T-helper 2 cell (primary cell): ENCODE data around the gene MVP.
A peak's percentile ranks its signal among the peaks of the same experiment; 100 is the strongest.
"Not testable (repeated sequence)": the region's sequence is repeated elsewhere in the genome, so short reads cannot be mapped to it uniquely, and the experiment has no call there.

Experiments
- DNase-seq, 5 experiments: peaks; one replicate each; pipeline versions ENCODE4 v3.0.0 to v3.0.0-alpha.2; 2012 to 2022

The MVP gene

DNA sequence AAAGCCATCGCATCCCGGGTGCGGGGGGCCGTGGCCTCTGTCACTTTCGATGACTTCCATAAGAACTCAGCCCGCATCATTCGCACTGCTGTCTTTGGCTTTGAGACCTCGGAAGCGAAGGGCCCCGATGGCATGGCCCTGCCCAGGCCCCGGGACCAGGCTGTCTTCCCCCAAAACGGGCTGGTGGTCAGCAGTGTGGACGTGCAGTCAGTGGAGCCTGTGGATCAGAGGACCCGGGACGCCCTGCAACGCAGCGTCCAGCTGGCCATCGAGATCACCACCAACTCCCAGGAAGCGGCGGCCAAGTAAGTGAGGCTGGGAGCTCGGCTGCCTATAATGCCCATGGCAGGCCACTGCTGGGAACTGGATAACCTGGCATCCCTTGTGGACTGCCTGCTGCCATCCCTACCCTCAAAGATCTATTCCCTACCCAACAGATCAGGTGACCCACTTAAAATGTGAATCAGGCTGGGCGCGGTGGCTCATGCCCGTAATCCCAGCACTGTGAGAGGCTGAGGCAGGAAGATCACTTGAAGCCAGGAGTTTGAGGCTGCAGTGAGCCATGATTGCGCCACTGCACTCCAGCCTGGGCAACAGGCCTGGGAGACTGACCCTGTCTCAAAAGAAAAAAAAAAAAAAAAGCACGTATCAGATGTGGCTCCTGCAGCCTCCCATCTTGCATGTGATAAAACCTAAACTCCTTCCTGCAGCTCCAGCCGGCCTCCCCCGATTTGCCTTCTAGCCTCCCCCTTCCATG is 24.5 kb downstream of the MVP start:
- DNase-seq = no peak

GRCh38 chr16:29845656-29846055 is 25.4 kb downstream of the MVP start:
- DNase-seq = no peak

GRCh38 chr16:29848420-29849297 is 28.4 kb downstream of the MVP start:
- DNase-seq = peak; percentile 60 to 81 (median 72)

- no peak for DNase-seq
These were observed 29.2 kb downstream of the MVP start for GRCh38 chr16:29849505-29849904.

DNA sequence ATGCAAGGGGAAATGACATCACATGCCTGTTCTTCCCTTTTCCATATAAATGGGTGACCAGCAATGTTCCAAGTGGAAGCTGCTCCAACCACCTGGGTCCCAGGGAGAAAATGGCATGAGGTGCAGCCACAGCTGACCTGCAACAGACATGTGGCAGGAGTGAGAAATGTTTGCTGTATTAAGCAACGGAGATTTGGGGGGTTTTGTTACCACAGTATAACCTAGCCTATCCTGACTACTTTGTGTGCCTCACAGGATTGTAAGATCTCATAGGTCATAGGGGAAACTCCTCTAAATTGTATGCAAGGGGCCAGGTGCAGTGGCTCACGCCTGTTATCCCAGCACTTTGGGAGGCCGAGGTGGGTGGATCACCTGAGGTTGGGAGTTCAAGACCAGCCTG is 30.7 kb downstream of the MVP start:
- no peak for DNase-seq

DNA sequence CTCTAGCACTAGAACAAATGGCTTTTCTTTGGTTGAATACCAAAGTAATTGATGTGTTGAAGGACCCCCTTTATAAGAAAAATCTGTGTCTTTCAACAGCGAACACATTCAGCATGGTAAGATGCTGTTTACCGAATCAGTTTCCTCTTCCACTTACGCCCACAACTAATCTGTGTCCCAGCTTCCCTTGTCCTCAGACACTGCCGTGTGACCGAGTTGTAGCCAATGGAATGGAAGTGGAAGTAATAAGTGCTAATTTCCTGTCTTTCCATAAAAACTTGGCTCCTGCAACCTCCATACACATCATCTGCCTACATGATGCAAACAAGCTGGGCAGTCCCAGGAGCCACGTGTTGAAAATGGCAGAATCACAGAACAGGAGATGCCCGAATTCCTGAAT is 32.4 kb downstream of the MVP start:
- no peak for DNase-seq

GRCh38 chr16:29854520-29855100 is 34.3 kb downstream of the MVP start:
- no peak for DNase-seq

DNA sequence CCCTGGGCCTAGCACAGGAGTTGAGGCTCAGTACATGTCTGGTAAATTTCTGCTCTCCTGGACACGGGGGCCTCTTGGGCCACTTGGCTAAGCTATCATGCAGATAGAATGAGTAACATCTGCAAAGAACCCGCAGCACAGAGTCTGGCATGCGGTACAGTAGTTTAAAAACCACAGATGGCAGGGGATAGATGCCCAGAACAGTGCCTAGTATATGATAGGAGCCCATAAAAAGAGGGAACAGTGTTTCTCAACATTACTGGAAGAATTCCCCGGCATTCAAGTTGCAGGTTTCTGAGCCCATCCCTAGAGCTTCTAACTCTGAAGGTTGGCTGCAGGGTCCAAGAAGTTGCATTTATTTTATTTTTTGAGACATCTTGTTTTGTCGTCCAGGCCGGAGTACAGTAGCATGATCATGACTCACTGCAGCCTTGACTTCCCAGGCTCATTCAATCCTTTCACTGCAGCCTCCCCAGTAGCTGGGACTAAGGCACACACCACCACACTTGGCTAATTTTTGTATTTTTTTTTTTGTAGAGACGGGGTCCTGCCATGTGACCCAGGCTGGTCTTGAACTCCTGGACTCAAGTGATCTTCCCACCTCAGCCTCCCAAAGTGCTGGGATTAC is 37.0 kb downstream of the MVP start:
- no peak for DNase-seq

DNA sequence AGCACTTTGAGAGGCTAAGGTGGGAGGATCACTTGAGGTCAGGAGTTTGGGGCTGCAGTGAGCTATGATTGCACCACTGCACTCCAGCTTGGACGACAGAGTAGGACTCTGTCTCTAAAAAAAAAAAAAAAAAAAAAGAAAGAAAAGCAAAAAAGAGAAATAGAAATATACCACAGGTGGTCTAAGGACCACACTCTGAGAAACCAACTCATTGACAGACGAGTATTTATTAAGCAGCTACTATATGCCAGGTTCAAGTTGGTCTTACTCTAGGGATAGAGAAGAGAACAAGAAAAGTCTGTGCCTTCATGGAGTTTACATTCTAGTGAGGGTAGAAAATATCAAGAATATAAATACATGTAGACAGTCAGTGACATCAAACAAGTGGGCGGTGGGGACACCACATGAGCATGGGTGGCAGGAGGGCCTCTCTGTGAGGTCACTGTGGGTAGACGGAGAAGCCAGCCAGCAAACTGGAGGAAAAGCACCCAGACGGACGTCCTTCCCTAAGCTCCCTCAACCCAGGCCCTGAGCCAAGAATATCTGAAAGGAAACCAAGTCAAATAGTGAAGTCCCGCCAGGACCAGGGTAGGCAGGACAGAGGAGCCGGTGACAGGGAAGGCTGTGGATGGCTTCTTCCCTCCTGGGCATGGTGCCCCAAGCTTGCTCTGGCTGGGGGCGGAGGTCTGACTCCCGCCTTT is 38.0 kb downstream of the MVP start:
- no peak for DNase-seq

DNA sequence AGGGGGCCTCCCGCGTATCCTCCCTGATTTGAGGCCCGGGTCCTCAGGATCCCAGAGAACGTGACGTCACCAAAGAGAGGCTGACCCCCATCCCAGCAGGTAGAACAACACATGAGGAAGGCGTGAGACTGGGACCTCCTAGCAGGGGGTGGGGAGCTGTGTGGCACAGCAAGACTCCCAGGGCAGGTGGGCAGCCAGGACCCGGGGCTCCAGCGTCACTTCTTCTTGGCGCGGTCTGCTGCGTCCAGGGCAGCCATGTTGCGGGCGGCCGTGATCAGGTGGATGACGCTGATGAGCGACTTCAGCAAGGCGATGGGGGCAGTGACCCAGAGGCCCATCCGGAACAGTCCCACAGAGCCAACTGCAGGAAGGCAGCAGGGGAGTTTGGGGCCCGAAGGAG is 38.7 kb downstream of the MVP start:
- DNase-seq = no peak

DNA sequence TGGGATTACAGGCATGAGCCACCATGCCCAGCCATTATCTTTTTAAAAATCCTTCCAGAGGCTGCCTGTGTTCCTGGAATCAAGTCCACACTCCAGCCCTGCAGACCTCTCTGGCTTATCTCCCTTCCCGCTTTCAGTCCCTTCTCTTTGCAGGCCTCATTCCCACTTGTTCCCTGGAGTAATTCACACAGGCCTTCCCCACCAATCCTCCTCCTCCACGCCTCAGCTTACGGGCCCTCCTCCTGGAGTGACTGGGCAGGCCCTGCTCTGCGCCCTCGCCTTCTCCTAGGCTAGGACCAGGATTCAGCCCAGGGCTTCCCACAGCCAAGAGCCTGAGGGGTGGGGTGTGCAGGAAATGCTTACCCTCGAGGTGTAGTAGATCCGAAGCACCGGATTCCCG is 40.0 kb downstream of the MVP start:
- no peak for DNase-seq

GRCh38 chr16:29862383-29862883 is 42.2 kb downstream of the MVP start:
- DNase-seq = no peak

- peak; percentile 68 to 98 (median 90) for DNase-seq
These were observed 42.8 kb downstream of the MVP start, which contains the start of gene CDIPT for GRCh38 chr16:29862884-29863668. Gene CDIPT, minus strand, starts transcription at chr16:29863226. Its CDS starts 369 bp downstream, at chr16:29862857.

- no peak for DNase-seq
These were observed 43.4 kb downstream of the MVP start for GRCh38 chr16:29863669-29863984.

- no peak for DNase-seq
These were observed 43.9 kb downstream of the MVP start for GRCh38 chr16:29864205-29864604.

GRCh38 chr16:29868396-29869009 is 48.2 kb downstream of the MVP start:
- no peak for DNase-seq

- not testable (repeated sequence) for DNase-seq
These were observed 48.8 kb downstream of the MVP start for GRCh38 chr16:29869067-29869466.

GRCh38 chr16:29871822-29872546 is 51.7 kb downstream of the MVP start:
- no peak for DNase-seq

GRCh38 chr16:29873319-29873718 is 53.1 kb downstream of the MVP start:
- DNase-seq = no peak

DNA sequence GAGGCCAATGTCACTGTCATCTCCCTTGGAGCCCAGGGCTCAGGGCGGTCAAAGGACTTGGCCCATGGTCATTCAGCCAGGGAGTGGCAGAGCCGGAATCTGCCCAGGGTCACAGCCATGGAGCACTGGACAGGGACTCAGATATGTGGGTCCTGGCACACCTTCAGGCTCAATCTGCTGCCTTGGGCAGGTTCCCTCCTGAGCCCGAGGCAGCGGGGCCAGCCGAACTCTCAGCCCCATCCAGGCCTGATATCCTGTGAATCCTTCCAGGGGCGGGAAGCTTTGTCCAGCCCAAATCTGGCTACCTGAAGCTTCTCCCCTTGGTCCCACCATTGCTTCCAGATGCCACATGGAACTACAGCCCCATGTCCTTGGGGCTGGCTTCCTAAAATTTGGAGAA is 54.9 kb downstream of the MVP start:
- DNase-seq = no peak
